Uterus (tissue), 4 donors: Measurements from ENCODE around the gene AFDN. TPM values are rescaled to one million over a fixed set of nuclear protein-coding genes. Genes with fewer than 3 reads are reported as not detected.

Source experiments
- DNase-seq, 2 donors: peaks; one replicate each; pipeline ENCODE4 v3.0.0-alpha.2; 2019 to 2020
- H3K27ac ChIP-seq, 2 donors: fragments of 200-600 bp; sonication (generic); 1 replicate in 1 of 2; 2 replicates in 1 of 2; pipeline ENCODE4 v1.5.1; 2016 to 2018
- H3K27me3 ChIP-seq, 2 donors: fragments of 200-600 bp; sonication (generic); one replicate each; pipeline ENCODE4 v1.5.1; 2018 to 2019; ENCODE audit warnings: control low read depth in 1 of 2
- H3K36me3 ChIP-seq, 2 donors: fragments of 200-600 bp; sonication (generic); one replicate each; pipeline ENCODE4 v1.5.1; 2019; ENCODE audit warnings: control low read depth in 1 of 2
- H3K4me1 ChIP-seq, 2 donors: fragments of 200-600 bp; sonication (generic); one replicate each; pipeline ENCODE4 v1.5.1; 2018 to 2019; ENCODE audit warnings: control low read depth in 1 of 2
- H3K4me3 ChIP-seq, 2 donors: fragments of 200-600 bp; sonication (generic); 1 replicate in 1 of 2; 2 replicates in 1 of 2; pipeline ENCODE4 v1.5.1; 2018 to 2019; ENCODE audit warnings: mild to moderate bottlenecking in 1 of 2
- H3K9me3 ChIP-seq, 2 donors: fragments of 200-600 bp; sonication (generic); one replicate each; pipeline ENCODE4 v1.5.1; 2019; ENCODE audit warnings: control low read depth in 1 of 2
- CTCF ChIP-seq, 4 experiments: fragments of 200-600 bp in 2 of 4; fragments of 450-650 bp in 2 of 4; sonication (generic) in 2 of 4; IDR thresholded peaks; one replicate each; pipeline ENCODE4 v1.5.1; 2016 to 2019; ENCODE audit warnings: antibody characterized with exemption in 4 of 4, mild to moderate bottlenecking in 2 of 4, moderate library complexity in 1 of 4
- POLR2A ChIP-seq, 2 donors: fragments of 450-650 bp; IDR thresholded peaks; one replicate each; pipeline ENCODE4 v1.6.1; 2016; ENCODE audit warnings: antibody characterized with exemption in 2 of 2, mild to moderate bottlenecking in 1 of 2, moderate library complexity in 1 of 2
- intact Hi-C: fragments of 100-400 bp; cut with DNase I; formaldehyde crosslinking; loops from one replicate; pipeline ENCODE4 v1.15.1; 2023; ENCODE audit warnings: low total_unique reads
- total RNA-seq, 4 donors: library from RNA; depleted of rRNA in 3 of 4; stranded (reverse); fragments of >200 nt in 3 of 4; gene quantifications; one replicate each; pipeline versions ENCODE4 v1.1.0 to v1.2.4, GENCODE V29; 2014 to 2023
- donor health status: DM: yes; HTN: yes; CAD: no.

The AFDN gene
- total RNA-seq, 4 donors from 2014 or later, result 64.6 to 210 (median 120) TPM

GRCh38 chr6:168016721-168017525 lies 190.2 kb downstream of the AFDN start:
- H3K9me3 ChIP-seq, result no peaks in the 10 kb centered on the region
- no peaks in the 10 kb centered on the region for H3K27me3 ChIP-seq
- no peak for TF ChIP-seq POLR2A (IDR thresholded peaks at IDR 0.05)
- intact Hi-C loops, result no loop called here
- DNase-seq, result no peak
- H3K4me1 ChIP-seq, result no peaks in the 10 kb centered on the region
- H3K4me3 ChIP-seq, result no peak overlapping the region
- H3K36me3 ChIP-seq, result no peaks in the 10 kb centered on the region
- no peak overlapping the region for H3K27ac ChIP-seq

- Histone ChIP-seq H3K27ac (no peak overlapping the region), H3K4me1 (no peaks in the 10 kb centered on the region), H3K9me3 (no peaks in the 10 kb centered on the region), H3K36me3 (no peaks in the 10 kb centered on the region), H3K27me3 (no peaks in the 10 kb centered on the region), H3K4me3 (no peak overlapping the region)
- no peak for DNase-seq
- intact Hi-C loops, result no loop called here
- TF ChIP-seq POLR2A (IDR thresholded peaks at IDR 0.05) (no peak), CTCF (IDR thresholded peaks at IDR 0.05) (no peak)
Observed at GRCh38 chr6:168017629-168018028, 190.9 kb downstream of the AFDN start.

DNA sequence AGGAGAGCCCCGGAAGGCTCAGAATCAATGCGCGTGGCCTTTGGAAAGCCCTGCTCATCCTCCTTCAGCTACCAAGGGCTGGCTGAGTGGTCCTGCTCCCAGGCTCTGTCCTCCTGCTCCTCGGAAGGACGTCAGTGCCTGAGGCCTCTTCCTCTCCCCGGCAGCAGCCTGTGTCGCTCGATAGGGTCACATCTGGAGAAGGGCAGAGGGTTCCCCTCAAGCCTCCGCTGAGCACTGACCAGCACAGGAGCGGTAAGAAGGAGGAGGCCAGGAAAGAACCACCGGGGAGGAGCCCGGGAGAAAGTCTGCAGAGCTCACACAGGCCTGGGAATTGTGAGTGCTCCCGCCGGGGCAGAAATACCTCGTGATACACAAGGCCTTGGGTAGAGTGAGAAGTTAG lies 192.0 kb downstream of the AFDN start:
- Histone ChIP-seq H3K27me3 (no peaks in the 10 kb centered on the region), H3K27ac (no peak overlapping the region), H3K4me1 (no peaks in the 10 kb centered on the region), H3K36me3 (no peaks in the 10 kb centered on the region), H3K4me3 (no peak overlapping the region), H3K9me3 (no peaks in the 10 kb centered on the region)
- intact Hi-C loops, result no loop called here
- no peak for DNase-seq
- TF ChIP-seq POLR2A (IDR thresholded peaks at IDR 0.05) (no peak), CTCF (IDR thresholded peaks at IDR 0.05) (no peak)

DNA sequence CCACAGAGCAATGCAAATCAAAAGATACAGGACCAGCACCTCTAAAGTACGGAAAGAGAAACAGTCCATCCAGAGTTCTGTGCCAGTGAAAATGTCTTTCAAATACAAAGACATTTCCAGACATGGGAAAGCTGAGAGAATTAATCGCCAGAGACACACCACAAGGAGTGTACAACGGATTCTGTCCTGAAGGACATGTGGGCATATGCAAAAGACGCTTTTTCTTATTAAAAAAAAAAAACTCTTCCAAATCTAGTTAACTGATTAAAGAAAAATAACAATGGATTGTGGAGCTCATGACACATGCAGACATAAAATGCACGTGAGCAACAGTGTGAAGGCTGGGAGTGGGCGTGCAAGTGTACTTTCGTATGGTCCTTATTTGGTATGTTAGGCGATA lies 193.5 kb downstream of the AFDN start:
- intact Hi-C loops, result no loop called here

DNA sequence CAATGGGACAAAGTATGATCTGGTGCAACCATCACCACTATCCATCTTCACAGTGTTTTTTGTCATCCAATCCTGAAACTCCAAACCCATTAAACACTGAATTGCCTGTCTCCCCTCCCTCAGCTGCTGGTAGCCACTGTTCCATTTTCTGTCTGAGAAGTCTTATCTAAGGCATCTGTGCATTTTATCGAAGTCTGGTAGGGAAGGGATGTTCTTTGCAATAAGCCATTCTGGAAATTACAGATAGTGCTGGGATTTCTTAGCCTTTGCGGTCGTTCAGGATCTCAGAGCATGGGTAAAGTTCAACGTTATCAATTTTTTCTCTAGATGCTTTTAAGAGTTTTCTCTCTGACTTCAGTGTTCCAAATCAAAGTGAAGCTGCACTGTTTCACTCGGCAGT lies 194.9 kb downstream of the AFDN start:
- TF ChIP-seq POLR2A (IDR thresholded peaks at IDR 0.05) (no peak), CTCF (IDR thresholded peaks at IDR 0.05) (no peak)
- no peaks in the 10 kb centered on the region for H3K27me3 ChIP-seq
- no peak overlapping the region for H3K4me3 ChIP-seq
- H3K36me3 ChIP-seq, result no peaks in the 10 kb centered on the region
- H3K4me1 ChIP-seq, result no peaks in the 10 kb centered on the region
- no peak overlapping the region for H3K27ac ChIP-seq
- no peak for DNase-seq
- H3K9me3 ChIP-seq, result no peaks in the 10 kb centered on the region
- intact Hi-C loops, result no loop called here

More for the DNA sequence above, 193.5 kb downstream of the AFDN start:
- Histone ChIP-seq H3K27me3 (no peaks in the 10 kb centered on the region), H3K27ac (no peak overlapping the region), H3K4me1 (no peaks in the 10 kb centered on the region), H3K36me3 (no peaks in the 10 kb centered on the region), H3K4me3 (no peak overlapping the region), H3K9me3 (no peaks in the 10 kb centered on the region)
- TF ChIP-seq POLR2A (IDR thresholded peaks at IDR 0.05) (no peak), CTCF (IDR thresholded peaks at IDR 0.05) (no peak)
- DNase-seq, result no peak

Other genes with a start within 250 kb of the AFDN start
- gene KIF25, start 170.8 kb downstream of the AFDN start, total RNA-seq, result under 1 TPM in 1 of 4 donors, not detected in 3; 0.28 TPM